IMR-90 (cell line): ENCODE results near the gene GNPTG. TPM values are rescaled to one million over a fixed set of nuclear protein-coding genes. Genes with fewer than 3 reads are reported as not detected.

Source experiments
- ATAC-seq: fragments of 200-7000 bp; cut with Tn5 transposase; 2 replicates; pipeline ENCODE4 v1.9.1; 2020; ENCODE audit warnings: low read depth, mild to moderate bottlenecking, moderate library complexity
- BruUV-seq: library from RNA; stranded (reverse); fragments of 400-500 nt; replicated peaks from 2 replicates; lab custom pipeline; 2021; lab: Mats Ljungman, UMichigan
- CTCF ChIA-PET: fragments of 300-600 bp; formaldehyde crosslinking; extraction: SDS; loops from one replicate; lab custom pipeline; 2021; ENCODE audit warnings: antibody characterized with exemption; lab: Yijun Ruan, JAX
- POLR2A ChIA-PET: fragments of 300-600 bp; sonication (Branson Sonifier 250); formaldehyde crosslinking; loops from one replicate; lab custom pipeline; 2022; ENCODE audit warnings: antibody characterized with exemption; ENCODE audit not compliant: unreplicated experiment; lab: Charles Lee
- DNase-seq: peaks from one replicate; pipeline ENCODE4 v3.0.0; 2013
- H2AFZ ChIP-seq: replicated peaks from 2 replicates; pipeline ENCODE3; 2013; ENCODE audit warnings: low read length, mild to moderate bottlenecking; ENCODE audit not compliant: poor library complexity
- H2AK5ac ChIP-seq: 2 replicates; pipeline ENCODE4 v1.6.1; 2013; ENCODE audit warnings: low read depth, low read length, inconsistent platforms
- H2AK9ac ChIP-seq: replicated peaks from 2 replicates; pipeline ENCODE3; 2013; ENCODE audit warnings: mild to moderate bottlenecking, low read depth, low read length, moderate library complexity; ENCODE audit not compliant: poor library complexity
- H2BK120ac ChIP-seq: 2 replicates; pipeline ENCODE4 v1.6.1; 2013; ENCODE audit warnings: low read depth, low read length, inconsistent platforms
- H2BK15ac ChIP-seq: 3 replicates; pipeline ENCODE4 v1.6.1; 2013; ENCODE audit warnings: low read depth, low read length, inconsistent platforms
- H2BK20ac ChIP-seq: 2 replicates; pipeline ENCODE4 v1.6.1; 2013; ENCODE audit warnings: low read depth, mild to moderate bottlenecking, inconsistent platforms, low read length, moderate library complexity
- H2BK5ac ChIP-seq: 2 replicates; pipeline ENCODE4 v1.6.1; 2013; ENCODE audit warnings: mild to moderate bottlenecking, low read depth, low read length, inconsistent platforms; ENCODE audit not compliant: poor library complexity, severe bottlenecking
- H3K14ac ChIP-seq: replicated peaks from 2 replicates; pipeline ENCODE4 v1.6.1; 2013; ENCODE audit warnings: low read depth, low read length, inconsistent platforms
- H3K18ac ChIP-seq: 2 replicates; pipeline ENCODE4 v1.6.1; 2013; ENCODE audit warnings: low read depth, low read length, control low read depth
- H3K23ac ChIP-seq: 2 replicates; pipeline ENCODE4 v1.6.1; 2013; ENCODE audit warnings: low read depth, low read length, inconsistent platforms
- H3K27ac ChIP-seq: 2 replicates; pipeline ENCODE4 v1.5.1; 2013; ENCODE audit warnings: mild to moderate bottlenecking, control low read depth, low read length; ENCODE audit not compliant: insufficient read depth
- H3K27me3 ChIP-seq: 2 replicates; pipeline ENCODE4 v1.6.1; 2013; ENCODE audit warnings: low read length; ENCODE audit not compliant: control insufficient read depth, insufficient read depth
- H3K36me3 ChIP-seq: 2 replicates; pipeline ENCODE4 v1.6.1; 2013; ENCODE audit warnings: low read length, mixed read lengths; ENCODE audit not compliant: control insufficient read depth, insufficient read depth
- H3K4ac ChIP-seq: 2 replicates; pipeline ENCODE4 v1.6.1; 2013; ENCODE audit warnings: low read depth, low read length, inconsistent platforms
- H3K4me1 ChIP-seq: 2 replicates; pipeline ENCODE4 v1.6.1; 2013; ENCODE audit warnings: low read length, mixed read lengths; ENCODE audit not compliant: control insufficient read depth, insufficient read depth
- H3K4me2 ChIP-seq: 2 replicates; pipeline ENCODE4 v1.6.1; 2013; ENCODE audit warnings: low read depth, mild to moderate bottlenecking, control low read depth, low read length, moderate library complexity
- H3K4me3 ChIP-seq: 2 replicates; pipeline ENCODE4 v1.5.1; 2013; ENCODE audit warnings: low read depth, mild to moderate bottlenecking, control low read depth, low read length, moderate library complexity; ENCODE audit not compliant: insufficient read depth
- H3K56ac ChIP-seq: 2 replicates; pipeline ENCODE4 v1.6.1; 2013; ENCODE audit warnings: low read length, inconsistent platforms; ENCODE audit not compliant: insufficient read depth; ENCODE audit errors: extremely low read depth
- H3K79me1 ChIP-seq, 2 experiments: 2 replicates each; pipeline ENCODE4 v1.6.1; 2013; ENCODE audit warnings: low read length in 2 of 2, inconsistent platforms in 1 of 2, low read depth in 1 of 2
- H3K9ac ChIP-seq: 2 replicates; pipeline ENCODE4 v1.6.1; 2013; ENCODE audit warnings: low read depth, low read length, control low read depth
- H3K9me1 ChIP-seq: 2 replicates; pipeline ENCODE4 v1.6.1; 2013; ENCODE audit warnings: low read length, inconsistent platforms; ENCODE audit not compliant: insufficient read depth
- H3K9me3 ChIP-seq: 2 replicates; pipeline ENCODE4 v1.6.1; 2013; ENCODE audit warnings: low read length; ENCODE audit not compliant: control insufficient read depth, insufficient read depth
- H4K20me1 ChIP-seq: 2 replicates; pipeline ENCODE4 v1.6.1; 2013; ENCODE audit warnings: low read length, inconsistent platforms; ENCODE audit not compliant: insufficient read depth
- H4K5ac ChIP-seq: 2 replicates; pipeline ENCODE4 v1.6.1; 2013; ENCODE audit warnings: mild to moderate bottlenecking, low read depth, low read length, control low read depth
- H4K8ac ChIP-seq, 2 experiments: 2 replicates each; pipeline ENCODE4 v1.6.1; 2013; ENCODE audit warnings: low read depth in 2 of 2, low read length in 2 of 2, control low read depth in 1 of 2, inconsistent platforms in 1 of 2
- H4K91ac ChIP-seq: 2 replicates; pipeline ENCODE4 v1.6.1; 2013; ENCODE audit warnings: low read depth, low read length, inconsistent platforms; ENCODE audit not compliant: insufficient read depth
- BHLHE40 ChIP-seq: fragments of 150-350 bp; IDR thresholded peaks from 2 replicates; pipeline ENCODE4 v1.6.1; 2016; ENCODE audit warnings: mild to moderate bottlenecking, low read depth, low read length
- CEBPB ChIP-seq: IDR thresholded peaks from 2 replicates; pipeline ENCODE4 v1.6.1; 2012; ENCODE audit warnings: low read depth, low read length, improper control_type of control experiment
- CHD1 ChIP-seq: IDR thresholded peaks from 2 replicates; pipeline ENCODE4 v1.6.1; 2012; ENCODE audit warnings: low read depth, low read length, improper control_type of control experiment
- FOS ChIP-seq: fragments of 150-350 bp; IDR thresholded peaks from 2 replicates; pipeline ENCODE4 v1.6.1; 2016; ENCODE audit warnings: low read depth, low read length
- MAFK ChIP-seq: IDR thresholded peaks from 2 replicates; pipeline ENCODE4 v1.6.1; 2012; ENCODE audit warnings: low read depth, low read length, improper control_type of control experiment
- MAZ ChIP-seq: IDR thresholded peaks from 2 replicates; pipeline ENCODE4 v1.6.1; 2012; ENCODE audit warnings: low read depth, mild to moderate bottlenecking, low read length, improper control_type of control experiment, moderate library complexity, borderline replicate concordance
- MXI1 ChIP-seq: IDR thresholded peaks from 2 replicates; pipeline ENCODE4 v1.6.1; 2012; ENCODE audit warnings: low read depth, mild to moderate bottlenecking, low read length, moderate library complexity, borderline replicate concordance
- NFE2L2 ChIP-seq: fragments of 150-350 bp; IDR thresholded peaks from 2 replicates; pipeline ENCODE4 v1.6.1; 2016; ENCODE audit warnings: low read depth, mild to moderate bottlenecking, low read length
- POLR2A ChIP-seq: IDR thresholded peaks from 2 replicates; pipeline ENCODE4 v1.6.1; 2012; ENCODE audit warnings: mild to moderate bottlenecking, low read depth, low read length
- RAD21 ChIP-seq: IDR thresholded peaks from 2 replicates; pipeline ENCODE4 v1.6.1; 2012; ENCODE audit warnings: low read length, improper control_type of control experiment
- RCOR1 ChIP-seq: IDR thresholded peaks from 2 replicates; pipeline ENCODE4 v1.6.1; 2012; ENCODE audit warnings: mild to moderate bottlenecking, low read length, improper control_type of control experiment; ENCODE audit not compliant: insufficient replicate concordance
- RFX5 ChIP-seq: IDR thresholded peaks from 2 replicates; pipeline ENCODE4 v1.8.0; 2012; ENCODE audit warnings: low read depth, mild to moderate bottlenecking, low read length, moderate library complexity
- SMC3 ChIP-seq: fragments of 150-350 bp; IDR thresholded peaks from 2 replicates; pipeline ENCODE4 v1.6.1; 2016; ENCODE audit warnings: low read depth, mild to moderate bottlenecking, antibody characterized with exemption, low read length, moderate library complexity
- WGBS, 2 experiments: methylation state at CpG; one replicate each; pipeline versions ENCODE4 v1.1.5 to v1.1.7; 2013; ENCODE audit warnings: missing lambda C conversion rate in 2 of 2; ENCODE audit not compliant: insufficient read length in 1 of 2; ENCODE audit errors: extremely low coverage in 2 of 2; 5-methylcytosine and 5-hydroxymethylcytosine counted together
- dilution Hi-C: fragments of 300-500 bp; cut with HindIII; formaldehyde crosslinking; loops from one replicate; pipeline ENCODE4 v1.14.3; 2018; ENCODE audit warnings: low sequenced_read_pairs; ENCODE audit not compliant: unreplicated experiment
- in situ Hi-C: fragments of 300-500 bp; cut with MboI; formaldehyde crosslinking; loops from 3 replicates; pipeline ENCODE4 v1.14.3; 2019; ENCODE audit warnings: low sequenced_read_pairs, inconsistent platforms, mixed read lengths
- intact Hi-C: fragments of 100-400 bp; cut with micrococcal nuclease; formaldehyde crosslinking; loops from 2 replicates; pipeline ENCODE4 v1.10.0; 2022
- polyA plus RNA-seq, 3 experiments: library from polyadenylated mRNA; depleted of rRNA; stranded (reverse); fragments of >200 nt; gene quantifications; 2 replicates each; pipeline ENCODE4 v1.2.3, GENCODE V29; 2012; ENCODE audit warnings: low replicate concordance in 1 of 3
- total RNA-seq: library from RNA; depleted of rRNA; stranded (reverse); fragments of >200 nt; gene quantifications from 2 replicates; pipeline ENCODE4 v1.2.3, GENCODE V29; 2012
- TF ChIP-seq, protein P1 (sequence below): conservative IDR thresholded peaks from 2 replicates; pipeline ENCODE4 v1.5.1; 2012; ENCODE audit warnings: mild to moderate bottlenecking, low read depth, low read length, improper control_type of control experiment
- TF ChIP-seq, protein P2 (sequence below): fragments of 150-350 bp; IDR thresholded peaks from 2 replicates; pipeline ENCODE4 v1.6.1; 2016; ENCODE audit warnings: low read depth, mild to moderate bottlenecking, low read length, moderate library complexity, borderline replicate concordance
- TF ChIP-seq, protein P3 (sequence below): fragments of 150-350 bp; IDR thresholded peaks from 2 replicates; pipeline ENCODE4 v1.6.1; 2017; ENCODE audit warnings: mild to moderate bottlenecking, antibody characterized with exemption, low read length, low read depth

Gene GNPTG
- total and polyA plus RNA-seq, 2 of the 4 experiments (the other 2 are of a cell fraction) = 14.9 to 70.8 TPM

DNA sequence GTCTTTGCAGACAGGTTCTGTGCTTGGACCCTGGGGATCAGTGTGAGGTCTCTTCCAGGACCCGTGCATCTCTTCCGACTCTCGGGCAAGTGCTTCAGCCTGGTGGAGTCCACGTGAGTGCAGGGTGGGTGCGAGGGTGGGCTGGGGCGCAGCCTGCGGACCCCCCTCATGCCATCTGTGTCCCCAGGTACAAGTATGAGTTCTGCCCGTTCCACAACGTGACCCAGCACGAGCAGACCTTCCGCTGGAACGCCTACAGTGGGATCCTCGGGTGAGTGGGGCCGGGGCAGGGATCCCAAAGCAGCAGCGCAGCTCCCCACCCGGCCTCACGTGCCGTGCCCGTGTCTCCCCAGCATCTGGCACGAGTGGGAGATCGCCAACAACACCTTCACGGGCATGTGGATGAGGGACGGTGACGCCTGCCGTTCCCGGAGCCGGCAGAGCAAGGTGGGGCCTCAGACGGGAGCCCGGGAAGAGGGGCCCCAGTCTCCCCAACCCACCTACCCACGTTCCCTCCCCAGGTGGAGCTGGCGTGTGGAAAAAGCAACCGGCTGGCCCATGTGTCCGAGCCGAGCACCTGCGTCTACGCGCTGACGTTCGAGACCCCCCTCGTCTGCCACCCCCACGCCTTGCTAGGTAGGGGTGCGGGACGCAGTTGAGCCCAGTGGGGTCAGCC is 10.1 kb downstream of the GNPTG start:
- Histone ChIP-seq H2BK120ac (no peak overlapping the region), H2AK5ac (no peak overlapping the region), H4K20me1 (peaks cover 20% of the 10 kb centered on the region), H3K4me3 (no peak overlapping the region), H3K79me1 (peaks cover 6 to 60% of the 10 kb centered on the region in 2 experiments), H3K4me2 (no peak overlapping the region), H4K91ac (no peak overlapping the region), H3K4me1 (peaks cover 5% of the 10 kb centered on the region; the same call in 1 of the 2 replicates), H3K27ac (no peak overlapping the region), H3K56ac (no peak overlapping the region), H3K9me3 (no peaks in the 10 kb centered on the region), H2BK5ac (no peak overlapping the region), H2BK20ac (no peak overlapping the region), H2BK15ac (no peak overlapping the region), H3K9ac (no peak overlapping the region), H3K18ac (no peak overlapping the region), H2AFZ (no peak overlapping the region), H3K4ac (no peak overlapping the region), H3K14ac (no peak overlapping the region), H4K5ac (no peak overlapping the region), H3K36me3 (peaks cover 51% of the 10 kb centered on the region), H4K8ac (no peak overlapping the region), H2AK9ac (no peak overlapping the region), H3K23ac (no peak overlapping the region), H3K27me3 (no peaks in the 10 kb centered on the region), H3K9me1 (peaks cover 7% of the 10 kb centered on the region)
- TF ChIP-seq SMC3 = no peak
- no peak for TF ChIP-seq CHD1
- TF ChIP-seq MXI1 = no peak
- TF ChIP-seq RAD21 = no peak
- TF ChIP-seq, protein P1, sequence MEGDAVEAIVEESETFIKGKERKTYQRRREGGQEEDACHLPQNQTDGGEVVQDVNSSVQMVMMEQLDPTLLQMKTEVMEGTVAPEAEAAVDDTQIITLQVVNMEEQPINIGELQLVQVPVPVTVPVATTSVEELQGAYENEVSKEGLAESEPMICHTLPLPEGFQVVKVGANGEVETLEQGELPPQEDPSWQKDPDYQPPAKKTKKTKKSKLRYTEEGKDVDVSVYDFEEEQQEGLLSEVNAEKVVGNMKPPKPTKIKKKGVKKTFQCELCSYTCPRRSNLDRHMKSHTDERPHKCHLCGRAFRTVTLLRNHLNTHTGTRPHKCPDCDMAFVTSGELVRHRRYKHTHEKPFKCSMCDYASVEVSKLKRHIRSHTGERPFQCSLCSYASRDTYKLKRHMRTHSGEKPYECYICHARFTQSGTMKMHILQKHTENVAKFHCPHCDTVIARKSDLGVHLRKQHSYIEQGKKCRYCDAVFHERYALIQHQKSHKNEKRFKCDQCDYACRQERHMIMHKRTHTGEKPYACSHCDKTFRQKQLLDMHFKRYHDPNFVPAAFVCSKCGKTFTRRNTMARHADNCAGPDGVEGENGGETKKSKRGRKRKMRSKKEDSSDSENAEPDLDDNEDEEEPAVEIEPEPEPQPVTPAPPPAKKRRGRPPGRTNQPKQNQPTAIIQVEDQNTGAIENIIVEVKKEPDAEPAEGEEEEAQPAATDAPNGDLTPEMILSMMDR = no peak
- TF ChIP-seq NFE2L2 = no peak
- no peak for TF ChIP-seq RCOR1
- no peak for TF ChIP-seq MAFK
- no peak for TF ChIP-seq BHLHE40
- TF ChIP-seq FOS = no peak
- TF ChIP-seq RFX5 = no peak
- no peak for TF ChIP-seq CEBPB
- TF ChIP-seq POLR2A = no peak
- TF ChIP-seq, protein P2, sequence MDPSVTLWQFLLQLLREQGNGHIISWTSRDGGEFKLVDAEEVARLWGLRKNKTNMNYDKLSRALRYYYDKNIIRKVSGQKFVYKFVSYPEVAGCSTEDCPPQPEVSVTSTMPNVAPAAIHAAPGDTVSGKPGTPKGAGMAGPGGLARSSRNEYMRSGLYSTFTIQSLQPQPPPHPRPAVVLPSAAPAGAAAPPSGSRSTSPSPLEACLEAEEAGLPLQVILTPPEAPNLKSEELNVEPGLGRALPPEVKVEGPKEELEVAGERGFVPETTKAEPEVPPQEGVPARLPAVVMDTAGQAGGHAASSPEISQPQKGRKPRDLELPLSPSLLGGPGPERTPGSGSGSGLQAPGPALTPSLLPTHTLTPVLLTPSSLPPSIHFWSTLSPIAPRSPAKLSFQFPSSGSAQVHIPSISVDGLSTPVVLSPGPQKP = no peak
- no peak for TF ChIP-seq MAZ
- TF ChIP-seq, protein P3, sequence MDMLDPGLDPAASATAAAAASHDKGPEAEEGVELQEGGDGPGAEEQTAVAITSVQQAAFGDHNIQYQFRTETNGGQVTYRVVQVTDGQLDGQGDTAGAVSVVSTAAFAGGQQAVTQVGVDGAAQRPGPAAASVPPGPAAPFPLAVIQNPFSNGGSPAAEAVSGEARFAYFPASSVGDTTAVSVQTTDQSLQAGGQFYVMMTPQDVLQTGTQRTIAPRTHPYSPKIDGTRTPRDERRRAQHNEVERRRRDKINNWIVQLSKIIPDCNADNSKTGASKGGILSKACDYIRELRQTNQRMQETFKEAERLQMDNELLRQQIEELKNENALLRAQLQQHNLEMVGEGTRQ = no peak
- BruUV-seq = no TSS peak
- ChIA-PET CTCF (no interaction called here), POLR2A (no interaction called here)
- intact Hi-C loops = no loop called here
- 99% methylated on average over 23 of the region's 43 CpGs; no CpG with 5 or more reads in 1 of the 2 experiments for WGBS, 2 experiments
- ATAC-seq = no peak
- DNase-seq = no peak
- in situ Hi-C loops = no loop called here
- dilution Hi-C loops = no loop called here
